HepG2 (cell line): ENCODE data around the gene CIAO2B. TPM values are rescaled to one million over a fixed set of nuclear protein-coding genes. Genes with fewer than 3 reads are reported as not detected.

Experiments used
- CEBPB ChIP-seq: IDR thresholded peaks from 2 replicates; pipeline ENCODE4 v1.6.1; 2011; ENCODE audit warnings: low read depth, low read length, improper control_type of control experiment, borderline replicate concordance
- DNMT1 ChIP-seq: sonication (generic); formaldehyde crosslinking; IDR thresholded peaks from 2 replicates; pipeline ENCODE4 v1.5.1; 2020; ENCODE audit warnings: mild to moderate bottlenecking, missing genetic modification reagents
- FOXC1 ChIP-seq: sonication (generic); formaldehyde crosslinking; IDR thresholded peaks from 2 replicates; pipeline ENCODE4 v1.8.0; 2022; ENCODE audit warnings: mild to moderate bottlenecking, missing genetic modification reagents, borderline replicate concordance
- GABPB1 ChIP-seq: IDR thresholded peaks from 2 replicates; pipeline ENCODE4 v1.6.1; 2016; ENCODE audit warnings: mild to moderate bottlenecking, missing genetic modification reagents, moderate library complexity, missing compliant biosample characterization
- HNF4G ChIP-seq, 2 experiments: sonication (generic) in 1 of 2; formaldehyde crosslinking in 1 of 2; IDR thresholded peaks; 2 replicates each; pipeline versions ENCODE4 v1.4.0 to v1.6.1; 2011 to 2020; ENCODE audit warnings: borderline replicate concordance in 2 of 2, low read depth in 2 of 2, mild to moderate bottlenecking in 2 of 2, low read length in 1 of 2, missing genetic modification reagents in 1 of 2, moderate library complexity in 1 of 2
- MLXIP ChIP-seq: sonication (generic); formaldehyde crosslinking; IDR thresholded peaks from 2 replicates; pipeline ENCODE4 v1.9.0; 2021; ENCODE audit warnings: missing genetic modification reagents, borderline replicate concordance
- ZBTB37 ChIP-seq: sonication (generic); formaldehyde crosslinking; IDR thresholded peaks from 2 replicates; pipeline ENCODE4 v1.4.0; 2020; ENCODE audit warnings: mild to moderate bottlenecking, missing genetic modification reagents
- ZFP62 ChIP-seq: sonication (generic); formaldehyde crosslinking; IDR thresholded peaks from 2 replicates; pipeline ENCODE4 v1.4.0; 2020; ENCODE audit warnings: missing genetic modification reagents
- ZMAT3 ChIP-seq: sonication (generic); formaldehyde crosslinking; conservative IDR thresholded peaks from 2 replicates; pipeline ENCODE4 v1.7.0; 2021; ENCODE audit warnings: missing genetic modification reagents
- ZNF550 ChIP-seq: sonication (generic); formaldehyde crosslinking; IDR thresholded peaks from 2 replicates; pipeline ENCODE4 v1.4.0; 2020; ENCODE audit warnings: mild to moderate bottlenecking, missing genetic modification reagents, borderline replicate concordance
- polyA plus RNA-seq, 8 experiments: library from polyadenylated mRNA; depleted of rRNA in 3 of 8; stranded (reverse) in 7 of 8; unstranded in 1 of 8; fragments of >200 nt; fragmentation: Illumina TruSeq in 4 of 8; extraction: Trizol in 4 of 8; gene quantifications; 2 replicates each; pipeline versions ENCODE4 v1.2.1 to v1.2.3, GENCODE V29; 2011 to 2016; ENCODE audit warnings: low read depth in 4 of 8, missing spikeins in 1 of 8, mixed read lengths in 1 of 8; ENCODE audit not compliant: insufficient read depth in 1 of 8
- total RNA-seq, 5 experiments: library from RNA; depleted of rRNA; stranded (reverse); fragments of >200 nt; fragmentation: Illumina TruSeq; extraction: Trizol; gene quantifications; 2 replicates each; pipeline ENCODE4 v1.2.3, GENCODE V29; 2016; ENCODE audit warnings: low read depth in 1 of 5
- TF ChIP-seq, protein P1 (sequence below): sonication (generic); formaldehyde crosslinking; IDR thresholded peaks from 2 replicates; pipeline ENCODE4 v1.5.0; 2020; ENCODE audit warnings: mild to moderate bottlenecking, missing genetic modification reagents
- TF ChIP-seq, protein P2 (sequence below): IDR thresholded peaks from 2 replicates; pipeline ENCODE4 v1.6.1; 2016; ENCODE audit warnings: mild to moderate bottlenecking
- TF ChIP-seq, protein P3 (sequence below), 2 experiments: IDR thresholded peaks; 2 replicates each; pipeline ENCODE4 v1.6.1; 2011 to 2012; ENCODE audit warnings: low read length in 2 of 2, borderline replicate concordance in 1 of 2, low read depth in 1 of 2, mild to moderate bottlenecking in 1 of 2, moderate library complexity in 1 of 2

The CIAO2B gene
- total and polyA plus RNA-seq, 2 of the 13 experiments (the other 11 are each of a cell fraction or from before 2014, with no cell fraction given), result 157 to 293 TPM

GRCh38 chr16:66935314-66936011 lies 1.3 kb upstream of the CIAO2B start, which contains the start of gene CES2 (continued):
- no peak for TF ChIP-seq ZFP62 (CRISPR knock-in tag)
- TF ChIP-seq ZBTB37 (CRISPR knock-in tag), result no peak
- peak; percentile 75 for TF ChIP-seq GABPB1
- TF ChIP-seq HNF4G (IDR thresholded peaks at IDR 0.05; ENCODE audit: borderline replicate concordance, low read depth, low read length), result peak; percentile 84
- TF ChIP-seq HNF4G (CRISPR knock-in tag; IDR thresholded peaks at IDR 0.05; ENCODE audit: borderline replicate concordance, low read depth), result peak; percentile 94
- no peak for TF ChIP-seq DNMT1
- TF ChIP-seq ZMAT3 (CRISPR knock-in tag), result 0 out of 2 replicates have a peak, but pooled peaks have one; percentile 76
- TF ChIP-seq, protein P1, sequence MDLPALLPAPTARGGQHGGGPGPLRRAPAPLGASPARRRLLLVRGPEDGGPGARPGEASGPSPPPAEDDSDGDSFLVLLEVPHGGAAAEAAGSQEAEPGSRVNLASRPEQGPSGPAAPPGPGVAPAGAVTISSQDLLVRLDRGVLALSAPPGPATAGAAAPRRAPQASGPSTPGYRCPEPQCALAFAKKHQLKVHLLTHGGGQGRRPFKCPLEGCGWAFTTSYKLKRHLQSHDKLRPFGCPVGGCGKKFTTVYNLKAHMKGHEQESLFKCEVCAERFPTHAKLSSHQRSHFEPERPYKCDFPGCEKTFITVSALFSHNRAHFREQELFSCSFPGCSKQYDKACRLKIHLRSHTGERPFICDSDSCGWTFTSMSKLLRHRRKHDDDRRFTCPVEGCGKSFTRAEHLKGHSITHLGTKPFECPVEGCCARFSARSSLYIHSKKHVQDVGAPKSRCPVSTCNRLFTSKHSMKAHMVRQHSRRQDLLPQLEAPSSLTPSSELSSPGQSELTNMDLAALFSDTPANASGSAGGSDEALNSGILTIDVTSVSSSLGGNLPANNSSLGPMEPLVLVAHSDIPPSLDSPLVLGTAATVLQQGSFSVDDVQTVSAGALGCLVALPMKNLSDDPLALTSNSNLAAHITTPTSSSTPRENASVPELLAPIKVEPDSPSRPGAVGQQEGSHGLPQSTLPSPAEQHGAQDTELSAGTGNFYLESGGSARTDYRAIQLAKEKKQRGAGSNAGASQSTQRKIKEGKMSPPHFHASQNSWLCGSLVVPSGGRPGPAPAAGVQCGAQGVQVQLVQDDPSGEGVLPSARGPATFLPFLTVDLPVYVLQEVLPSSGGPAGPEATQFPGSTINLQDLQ, result 0 out of 2 replicates have a peak, but pooled peaks have one; percentile 21
- TF ChIP-seq, protein P2, sequence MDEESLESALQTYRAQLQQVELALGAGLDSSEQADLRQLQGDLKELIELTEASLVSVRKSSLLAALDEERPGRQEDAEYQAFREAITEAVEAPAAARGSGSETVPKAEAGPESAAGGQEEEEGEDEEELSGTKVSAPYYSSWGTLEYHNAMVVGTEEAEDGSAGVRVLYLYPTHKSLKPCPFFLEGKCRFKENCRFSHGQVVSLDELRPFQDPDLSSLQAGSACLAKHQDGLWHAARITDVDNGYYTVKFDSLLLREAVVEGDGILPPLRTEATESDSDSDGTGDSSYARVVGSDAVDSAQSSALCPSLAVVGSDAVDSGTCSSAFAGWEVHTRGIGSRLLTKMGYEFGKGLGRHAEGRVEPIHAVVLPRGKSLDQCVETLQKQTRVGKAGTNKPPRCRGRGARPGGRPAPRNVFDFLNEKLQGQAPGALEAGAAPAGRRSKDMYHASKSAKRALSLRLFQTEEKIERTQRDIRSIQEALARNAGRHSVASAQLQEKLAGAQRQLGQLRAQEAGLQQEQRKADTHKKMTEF (CRISPR knock-in tag), result peak; percentile 83
- TF ChIP-seq FOXC1 (CRISPR knock-in tag), result peak; percentile 82
- no peak for TF ChIP-seq CEBPB
- no peak; the same call in 1 of the 2 replicates for TF ChIP-seq ZNF550 (CRISPR knock-in tag)
- TF ChIP-seq, protein P3, sequence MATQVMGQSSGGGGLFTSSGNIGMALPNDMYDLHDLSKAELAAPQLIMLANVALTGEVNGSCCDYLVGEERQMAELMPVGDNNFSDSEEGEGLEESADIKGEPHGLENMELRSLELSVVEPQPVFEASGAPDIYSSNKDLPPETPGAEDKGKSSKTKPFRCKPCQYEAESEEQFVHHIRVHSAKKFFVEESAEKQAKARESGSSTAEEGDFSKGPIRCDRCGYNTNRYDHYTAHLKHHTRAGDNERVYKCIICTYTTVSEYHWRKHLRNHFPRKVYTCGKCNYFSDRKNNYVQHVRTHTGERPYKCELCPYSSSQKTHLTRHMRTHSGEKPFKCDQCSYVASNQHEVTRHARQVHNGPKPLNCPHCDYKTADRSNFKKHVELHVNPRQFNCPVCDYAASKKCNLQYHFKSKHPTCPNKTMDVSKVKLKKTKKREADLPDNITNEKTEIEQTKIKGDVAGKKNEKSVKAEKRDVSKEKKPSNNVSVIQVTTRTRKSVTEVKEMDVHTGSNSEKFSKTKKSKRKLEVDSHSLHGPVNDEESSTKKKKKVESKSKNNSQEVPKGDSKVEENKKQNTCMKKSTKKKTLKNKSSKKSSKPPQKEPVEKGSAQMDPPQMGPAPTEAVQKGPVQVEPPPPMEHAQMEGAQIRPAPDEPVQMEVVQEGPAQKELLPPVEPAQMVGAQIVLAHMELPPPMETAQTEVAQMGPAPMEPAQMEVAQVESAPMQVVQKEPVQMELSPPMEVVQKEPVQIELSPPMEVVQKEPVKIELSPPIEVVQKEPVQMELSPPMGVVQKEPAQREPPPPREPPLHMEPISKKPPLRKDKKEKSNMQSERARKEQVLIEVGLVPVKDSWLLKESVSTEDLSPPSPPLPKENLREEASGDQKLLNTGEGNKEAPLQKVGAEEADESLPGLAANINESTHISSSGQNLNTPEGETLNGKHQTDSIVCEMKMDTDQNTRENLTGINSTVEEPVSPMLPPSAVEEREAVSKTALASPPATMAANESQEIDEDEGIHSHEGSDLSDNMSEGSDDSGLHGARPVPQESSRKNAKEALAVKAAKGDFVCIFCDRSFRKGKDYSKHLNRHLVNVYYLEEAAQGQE (IDR thresholded peaks at IDR 0.05; ENCODE audit: borderline replicate concordance in 1 of 2, low read depth in 1 of 2, low read length in 2 of 2), result peak in 1 of 2 experiments; percentile 69; a peak in 2 of 4 replicates
- TF ChIP-seq MLXIP (CRISPR knock-in tag), result 0 out of 2 replicates have a peak, but pooled peaks have one; percentile 61
